Astrocyte (in vitro differentiated cells and primary cell): Measurements from ENCODE around the gene AIP. TPM values are rescaled to one million over a fixed set of nuclear protein-coding genes. Genes with fewer than 3 reads are reported as not detected.

Source experiments
- DNase-seq: peaks from one replicate; pipeline ENCODE4 v3.0.0-alpha.2; 2010; ENCODE audit warnings: low read depth
- FAIRE-seq: peaks from 2 replicates; lab custom pipeline; 2011; peaks lifted over from hg19 to GRCh38; lab: Jason Lieb, UNC
- H2AFZ ChIP-seq: 2 replicates; pipeline ENCODE4 v1.6.0; 2012; ENCODE audit warnings: low read depth, low read length, inconsistent platforms
- H3K27ac ChIP-seq: 2 replicates; pipeline ENCODE4 v1.5.1; 2011; ENCODE audit warnings: low read depth, low read length, inconsistent platforms
- H3K27me3 ChIP-seq: 2 replicates; pipeline ENCODE4 v1.6.0; 2011; ENCODE audit warnings: low read length, inconsistent platforms; ENCODE audit not compliant: insufficient read depth
- H3K36me3 ChIP-seq: 2 replicates; pipeline ENCODE4 v1.5.1; 2011; ENCODE audit warnings: low read length, inconsistent platforms; ENCODE audit not compliant: insufficient read depth
- H3K4me1 ChIP-seq: 2 replicates; pipeline ENCODE4 v1.5.1; 2011; ENCODE audit warnings: low read length, inconsistent platforms; ENCODE audit not compliant: insufficient read depth
- H3K4me2 ChIP-seq: 2 replicates; pipeline ENCODE4 v1.6.0; 2012; ENCODE audit warnings: low read length, inconsistent platforms
- H3K4me3 ChIP-seq: 2 replicates; pipeline ENCODE4 v1.5.1; 2011; ENCODE audit warnings: low read depth, mild to moderate bottlenecking, low read length, inconsistent platforms; ENCODE audit not compliant: insufficient read depth
- H3K79me2 ChIP-seq: 2 replicates; pipeline ENCODE4 v1.6.0; 2012; ENCODE audit warnings: mild to moderate bottlenecking, low read length, inconsistent platforms; ENCODE audit not compliant: insufficient read depth
- H3K9ac ChIP-seq: 2 replicates; pipeline ENCODE4 v1.6.0; 2012; ENCODE audit warnings: mild to moderate bottlenecking, low read length, inconsistent platforms
- H3K9me3 ChIP-seq: 2 replicates; pipeline ENCODE4 v1.5.1; 2012; ENCODE audit warnings: low read depth, mild to moderate bottlenecking, low read length, inconsistent platforms; ENCODE audit not compliant: insufficient read depth
- H4K20me1 ChIP-seq: 2 replicates; pipeline ENCODE4 v1.6.0; 2012; ENCODE audit warnings: low read length, inconsistent platforms; ENCODE audit not compliant: insufficient read depth
- H3K27ac Mint-ChIP-seq: one replicate; pipeline ENCODE4 v1.8.0; 2021; ENCODE audit warnings: mild to moderate bottlenecking, mixed read lengths; ENCODE audit not compliant: unreplicated experiment
- H3K27me3 Mint-ChIP-seq: one replicate; pipeline ENCODE4 v1.8.0; 2021; ENCODE audit warnings: low read depth, mixed read lengths; ENCODE audit not compliant: unreplicated experiment
- H3K36me3 Mint-ChIP-seq: one replicate; pipeline ENCODE4 v1.8.0; 2021; ENCODE audit warnings: low read depth, mixed read lengths; ENCODE audit not compliant: unreplicated experiment
- H3K4me1 Mint-ChIP-seq: one replicate; pipeline ENCODE4 v1.8.0; 2021; ENCODE audit warnings: low read depth, mixed read lengths; ENCODE audit not compliant: unreplicated experiment
- H3K4me3 Mint-ChIP-seq: one replicate; pipeline ENCODE4 v1.8.0; 2021; ENCODE audit warnings: mild to moderate bottlenecking, moderate library complexity, mixed read lengths; ENCODE audit not compliant: unreplicated experiment
- H3K9me3 Mint-ChIP-seq: one replicate; pipeline ENCODE4 v1.8.0; 2021; ENCODE audit warnings: mild to moderate bottlenecking, mixed read lengths; ENCODE audit not compliant: unreplicated experiment
- CTCF ChIP-seq: IDR thresholded peaks from 2 replicates; pipeline ENCODE4 v1.5.1; 2011; ENCODE audit warnings: low read depth, mild to moderate bottlenecking, inconsistent platforms, low read length, moderate library complexity; ENCODE audit not compliant: insufficient read depth
- EZH2 ChIP-seq: IDR thresholded peaks from 2 replicates; pipeline ENCODE4 v1.6.1; 2012; ENCODE audit warnings: mild to moderate bottlenecking, low read length, inconsistent platforms; ENCODE audit not compliant: insufficient read depth
- total RNA-seq: library from RNA; stranded (reverse); gene quantifications from 2 replicates; pipeline ENCODE4 v1.2.1, GENCODE V29; 2021

Gene AIP
- total RNA-seq, 1 donor from 2014 or later = 43.6 TPM

DNA sequence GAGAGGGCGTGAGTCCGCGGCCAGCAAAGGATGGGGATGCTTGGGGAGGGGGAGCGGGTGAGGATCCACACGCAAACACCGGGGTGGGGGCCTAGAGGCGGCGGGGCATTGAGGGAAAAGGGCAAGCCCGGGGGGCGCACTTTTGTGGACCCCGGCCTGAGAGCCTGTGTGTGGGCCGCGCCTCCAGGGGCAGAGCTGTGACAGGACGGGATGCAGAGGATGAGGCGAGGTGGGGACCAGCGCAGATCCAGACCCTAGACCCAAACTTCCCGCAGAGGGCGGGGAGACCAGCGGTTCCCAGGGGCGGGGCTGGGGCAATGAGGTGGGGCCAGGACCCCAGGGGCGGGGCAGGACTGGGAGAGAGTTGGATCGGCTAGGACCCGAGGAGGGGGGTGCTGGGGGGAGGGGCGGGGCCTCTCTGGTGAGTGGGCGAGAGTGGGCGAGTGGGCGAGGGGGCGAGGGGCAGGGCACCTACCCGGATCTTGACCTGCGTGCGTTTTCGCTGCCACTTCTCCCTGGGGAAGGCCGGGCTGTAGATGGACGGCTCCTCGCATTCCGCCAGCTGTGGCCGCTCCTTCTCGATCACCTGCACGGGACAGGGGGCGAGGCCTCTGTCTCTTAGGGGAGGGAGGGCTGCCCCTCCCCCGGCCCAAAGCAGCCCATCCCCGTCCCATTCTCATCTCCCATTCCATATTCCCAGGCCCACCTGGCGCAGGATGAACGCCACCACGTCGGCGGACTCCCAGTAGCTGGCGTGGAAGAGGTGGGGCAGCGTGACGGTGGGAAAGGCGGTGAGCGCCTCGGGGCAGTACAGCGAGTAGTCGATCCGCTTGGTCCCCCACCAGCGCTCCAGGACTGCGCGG lies 11.8 kb downstream of the AIP start:
- H3K27ac ChIP-seq = no peak overlapping the region
- Mint-ChIP-seq H3K9me3 (no peaks in the 10 kb centered on the region), H3K27ac (no peak overlapping the region), H3K4me3 (no peak overlapping the region), H3K27me3 (no peaks in the 10 kb centered on the region), H3K4me1 (peaks cover under 1% of the 10 kb centered on the region), H3K36me3 (peaks cover 5% of the 10 kb centered on the region)
- no peaks in the 10 kb centered on the region for H3K4me1 ChIP-seq
- no peak overlapping the region for H2AFZ ChIP-seq
- no peaks in the 10 kb centered on the region for H3K27me3 ChIP-seq
- H3K9ac ChIP-seq = no peak overlapping the region
- peaks cover 11% of the 10 kb centered on the region for H4K20me1 ChIP-seq
- H3K9me3 ChIP-seq = no peaks in the 10 kb centered on the region
- H3K4me3 ChIP-seq = no peak overlapping the region
- no peak overlapping the region for H3K4me2 ChIP-seq
- no peak for FAIRE-seq
- no peak for DNase-seq
- no peaks in the 10 kb centered on the region for H3K79me2 ChIP-seq
- no peak for TF ChIP-seq CTCF
- no peak for TF ChIP-seq EZH2
- H3K36me3 ChIP-seq = peaks cover 5% of the 10 kb centered on the region

- H3K4me1 ChIP-seq = no peaks in the 10 kb centered on the region
- H3K27ac Mint-ChIP-seq = no peak overlapping the region
- H3K36me3 Mint-ChIP-seq = peaks cover 3% of the 10 kb centered on the region
- no peak overlapping the region for H2AFZ ChIP-seq
- peaks cover 5% of the 10 kb centered on the region for H3K36me3 ChIP-seq
- no peaks in the 10 kb centered on the region for H3K9me3 ChIP-seq
- H3K9ac ChIP-seq = no peak overlapping the region
- H3K27ac ChIP-seq = no peak overlapping the region
- no peaks in the 10 kb centered on the region for H3K27me3 ChIP-seq
- no peak overlapping the region for H3K4me3 ChIP-seq
- H3K4me1 Mint-ChIP-seq = no peaks in the 10 kb centered on the region
- H4K20me1 ChIP-seq = peaks cover 6% of the 10 kb centered on the region
- no peaks in the 10 kb centered on the region for H3K27me3 Mint-ChIP-seq
- FAIRE-seq (no peak), DNase-seq (no peak)
- no peaks in the 10 kb centered on the region for H3K9me3 Mint-ChIP-seq
- no peak overlapping the region for H3K4me2 ChIP-seq
- TF ChIP-seq EZH2 = no peak
- no peak for TF ChIP-seq CTCF
- H3K4me3 Mint-ChIP-seq = no peak overlapping the region
- H3K79me2 ChIP-seq = no peaks in the 10 kb centered on the region
These were observed 12.6 kb downstream of the AIP start for GRCh38 chr11:67495234-67496005.
